Prostate gland (tissue), 2 donors: ENCODE results near the gene IGLL1.

Source experiments
- POLR2A ChIP-seq: fragments of 450-650 bp; IDR thresholded peaks from one replicate; pipeline ENCODE4 v1.6.1; 2016; ENCODE audit warnings: antibody characterized with exemption, mild to moderate bottlenecking
- POLR2AphosphoS5 ChIP-seq: sonication (generic); formaldehyde crosslinking; IDR thresholded peaks from one replicate; pipeline ENCODE4 v1.6.1; 2017; ENCODE audit warnings: antibody characterized with exemption
- TF ChIP-seq, protein P1 (sequence below), 4 experiments: fragments of 200-600 bp in 2 of 4; fragments of 450-650 bp in 2 of 4; sonication (generic) in 2 of 4; IDR thresholded peaks; 1 replicate in 3 of 4; 2 replicates in 1 of 4; pipeline ENCODE4 v1.5.1; 2016 to 2019; ENCODE audit warnings: antibody characterized with exemption in 4 of 4, mild to moderate bottlenecking in 2 of 4, moderate library complexity in 2 of 4

DNA sequence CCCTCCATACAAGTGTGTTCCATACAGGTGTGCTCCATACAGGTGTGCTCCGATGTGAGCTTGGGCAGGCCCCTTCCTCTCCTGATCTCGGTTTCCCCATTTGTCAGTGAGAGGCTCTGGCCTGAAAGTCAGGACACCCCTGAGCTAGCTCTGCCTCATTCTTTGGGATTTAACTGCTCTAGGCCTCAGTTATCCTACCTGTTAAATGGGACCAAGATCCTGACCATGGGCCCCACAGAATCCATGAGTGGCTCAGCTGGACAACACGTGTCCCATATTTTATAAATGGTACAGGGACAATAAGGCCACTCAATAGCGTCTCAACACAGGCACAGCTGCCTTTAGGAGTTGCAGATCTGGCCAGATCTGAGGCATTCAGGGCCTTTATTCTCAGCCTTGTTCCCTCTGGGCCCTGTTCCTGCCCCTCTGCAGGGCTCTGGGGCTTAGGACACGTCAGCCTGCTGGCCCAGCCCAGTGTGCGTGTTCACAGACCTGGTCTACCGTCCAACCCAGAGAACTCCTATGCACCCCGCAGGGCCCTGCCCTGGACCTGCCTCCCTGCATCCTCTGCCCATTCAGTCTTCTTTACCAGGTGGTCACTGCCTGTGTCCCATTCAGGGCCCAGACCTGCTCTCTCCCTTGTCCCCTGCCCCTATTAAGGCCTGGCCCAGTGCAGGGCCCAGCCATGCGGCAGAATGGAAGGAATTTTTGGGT is 18.9 kb upstream of the IGLL1 start:
- TF ChIP-seq POLR2A = no peak
- no peak for TF ChIP-seq POLR2AphosphoS5
- TF ChIP-seq, protein P1, sequence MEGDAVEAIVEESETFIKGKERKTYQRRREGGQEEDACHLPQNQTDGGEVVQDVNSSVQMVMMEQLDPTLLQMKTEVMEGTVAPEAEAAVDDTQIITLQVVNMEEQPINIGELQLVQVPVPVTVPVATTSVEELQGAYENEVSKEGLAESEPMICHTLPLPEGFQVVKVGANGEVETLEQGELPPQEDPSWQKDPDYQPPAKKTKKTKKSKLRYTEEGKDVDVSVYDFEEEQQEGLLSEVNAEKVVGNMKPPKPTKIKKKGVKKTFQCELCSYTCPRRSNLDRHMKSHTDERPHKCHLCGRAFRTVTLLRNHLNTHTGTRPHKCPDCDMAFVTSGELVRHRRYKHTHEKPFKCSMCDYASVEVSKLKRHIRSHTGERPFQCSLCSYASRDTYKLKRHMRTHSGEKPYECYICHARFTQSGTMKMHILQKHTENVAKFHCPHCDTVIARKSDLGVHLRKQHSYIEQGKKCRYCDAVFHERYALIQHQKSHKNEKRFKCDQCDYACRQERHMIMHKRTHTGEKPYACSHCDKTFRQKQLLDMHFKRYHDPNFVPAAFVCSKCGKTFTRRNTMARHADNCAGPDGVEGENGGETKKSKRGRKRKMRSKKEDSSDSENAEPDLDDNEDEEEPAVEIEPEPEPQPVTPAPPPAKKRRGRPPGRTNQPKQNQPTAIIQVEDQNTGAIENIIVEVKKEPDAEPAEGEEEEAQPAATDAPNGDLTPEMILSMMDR (IDR thresholded peaks at IDR 0.05) = no peak
